ENCODE data around the gene DGCR2. TPM values are rescaled to one million over a fixed set of nuclear protein-coding genes. Genes with fewer than 3 reads are reported as not detected.
"Not testable (repeated sequence)": the region's sequence is repeated elsewhere in the genome, so short reads cannot be mapped to it uniquely, and the experiment has no call there.

The DGCR2 gene
- total RNA-seq, 1 experiment from 2014 or later: 42.9 TPM

GRCh38 chr22:19085233-19085718 lies 36.9 kb downstream of the DGCR2 start:
- ChIA-PET POLR2A (no interaction called here), RAD21 (ENCODE audit: low non-redundant PET in 1 of 2, low total read pairs in 2 of 2, uncharacterized antibody in 2 of 2, unreplicated experiment in 2 of 2) (no interaction called here), CTCF (interaction anchor here (1.1 kb wide), 1 partner anchor 12 kb away, joined by 4 read pairs; no protein-coding TSS in a partner anchor)
- Histone ChIP-seq H3K36me3 (ENCODE audit: control insufficient read depth in 1 of 2, insufficient read depth in 2 of 2, low read length in 2 of 2) (0 out of 4 replicates have a peak, but pooled peaks cover 0 to 5% of the 10 kb centered on the region in 2 experiments), H3K4me1 (ENCODE audit: control insufficient read depth in 1 of 2, insufficient read depth in 2 of 2, low read length in 2 of 2) (peaks cover 27 to 31% of the 10 kb centered on the region in 2 experiments), H3K9ac (ENCODE audit: low read length) (peak overlapping the region; percentile 34), H3K79me2 (ENCODE audit: insufficient read depth, low read length) (peaks cover 8% of the 10 kb centered on the region), H3K27me3 (ENCODE audit: insufficient read depth, low read length) (no peaks in the 10 kb centered on the region), H3K9me3 (ENCODE audit: control insufficient read depth in 1 of 2, insufficient read depth in 1 of 2, low read depth in 1 of 2, low read length in 2 of 2) (no peaks in the 10 kb centered on the region), H3K4me3 (replicated peaks in 1 of 2; ENCODE audit: low read depth in 1 of 2, low read length in 2 of 2) (peak overlapping the region in 1 of 2 experiments; percentile 31; a peak in 1 of 4 replicates), H3K27ac (ENCODE audit: low read depth, low read length) (peak overlapping the region; percentile 87; the same call in 1 of the 2 replicates), H4K20me1 (ENCODE audit: insufficient read depth) (peaks cover 3% of the 10 kb centered on the region; the same call in 1 of the 2 replicates), H3K4me2 (ENCODE audit: low read length) (peak overlapping the region; percentile 79), H2AFZ (ENCODE audit: low read depth, low read length, poor library complexity, severe bottlenecking) (no peak overlapping the region), H3K9me2 (ENCODE audit: insufficient read depth) (no peaks in the 10 kb centered on the region)
- DNase-seq (ENCODE audit: low read depth, low spot score) (no peak), ATAC-seq (peak; percentile 80)
- no TSS peak for BruUV-seq (replicated peaks)
- intact Hi-C loops (cut with micrococcal nuclease): no loop called here
- TF ChIP-seq RAD21 (IDR thresholded peaks at IDR 0.05; ENCODE audit: low read depth) (peak; percentile 43), CEBPB (IDR thresholded peaks at IDR 0.05; ENCODE audit: low read depth) (no peak), ZNF274 (IDR thresholded peaks at IDR 0.05; ENCODE audit: low read depth, low read length) (no peak), POLR2A (IDR thresholded peaks at IDR 0.05; ENCODE audit: borderline replicate concordance, extremely low read depth, insufficient read depth, insufficient read length) (no peak), CTCF (IDR thresholded peaks at IDR 0.05 in 2 of 3, conservative IDR thresholded peaks at IDR 0.05 in 1 of 3; ENCODE audit: borderline replicate concordance in 1 of 3, insufficient read depth in 1 of 3, low read depth in 2 of 3, low read length in 2 of 3) (peak; percentile 20 to 61 (median 58); a peak in 4 of 6 replicates)
- TF ChIP-seq, protein P1, sequence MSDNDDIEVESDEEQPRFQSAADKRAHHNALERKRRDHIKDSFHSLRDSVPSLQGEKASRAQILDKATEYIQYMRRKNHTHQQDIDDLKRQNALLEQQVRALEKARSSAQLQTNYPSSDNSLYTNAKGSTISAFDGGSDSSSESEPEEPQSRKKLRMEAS (IDR thresholded peaks at IDR 0.05): no peak

- DNase-seq (ENCODE audit: low read depth, low spot score); RAD21 ChIA-PET (ENCODE audit: low non-redundant PET in 1 of 2, low total read pairs in 2 of 2, uncharacterized antibody in 2 of 2, unreplicated experiment in 2 of 2); H3K9me2 ChIP-seq (ENCODE audit: insufficient read depth); H3K9me3 ChIP-seq (ENCODE audit: control insufficient read depth in 1 of 2, insufficient read depth in 1 of 2, low read depth in 1 of 2, low read length in 2 of 2); H3K36me3 ChIP-seq (ENCODE audit: control insufficient read depth in 1 of 2, insufficient read depth in 2 of 2, low read length in 2 of 2); H3K4me2 ChIP-seq (ENCODE audit: low read length); H3K27me3 ChIP-seq (ENCODE audit: insufficient read depth, low read length); H3K9ac ChIP-seq (ENCODE audit: low read length); H4K20me1 ChIP-seq (ENCODE audit: insufficient read depth); ATAC-seq; H3K79me2 ChIP-seq (ENCODE audit: insufficient read depth, low read length); H2AFZ ChIP-seq (ENCODE audit: low read depth, low read length, poor library complexity, severe bottlenecking); intact Hi-C loops (cut with micrococcal nuclease); POLR2A ChIA-PET; H3K27ac ChIP-seq (ENCODE audit: low read depth, low read length); H3K4me3 ChIP-seq (replicated peaks in 1 of 2; ENCODE audit: low read depth in 1 of 2, low read length in 2 of 2); BruUV-seq (replicated peaks): not testable (repeated sequence)
- CTCF ChIA-PET: interaction anchor here (1.1 kb wide), 1 partner anchor 11 kb away, joined by 4 read pairs; no protein-coding TSS in a partner anchor
- H3K4me1 ChIP-seq (ENCODE audit: control insufficient read depth in 1 of 2, insufficient read depth in 2 of 2, low read length in 2 of 2): peaks cover 27 to 31% of the 10 kb centered on the region in 2 experiments
These were observed 37.6 kb downstream of the DGCR2 start for GRCh38 chr22:19084586-19084985.

DNA sequence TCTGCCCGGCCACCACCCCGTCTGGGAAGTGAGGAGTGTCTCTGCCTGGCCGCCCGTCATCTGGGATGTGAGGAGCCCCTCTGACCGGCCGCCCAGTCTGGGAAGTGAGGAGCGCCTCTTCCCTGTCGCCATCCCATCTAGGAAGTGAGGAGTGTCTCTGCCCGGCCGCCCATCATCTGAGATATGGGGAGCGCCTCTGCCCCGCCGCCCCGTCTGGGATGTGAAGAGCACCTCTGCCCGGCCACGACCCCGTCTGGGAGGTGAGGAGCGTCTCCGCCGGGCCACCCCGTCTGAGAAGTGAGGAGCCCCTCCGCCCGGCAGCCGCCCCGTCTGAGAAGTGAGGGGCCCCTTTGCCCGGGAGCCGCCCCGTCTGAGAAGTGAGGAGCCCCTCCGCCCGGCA lies 38.1 kb downstream of the DGCR2 start:
- H4K20me1 ChIP-seq (ENCODE audit: insufficient read depth); H3K4me2 ChIP-seq (ENCODE audit: low read length); H3K9ac ChIP-seq (ENCODE audit: low read length); intact Hi-C loops (cut with micrococcal nuclease); H3K36me3 ChIP-seq (ENCODE audit: control insufficient read depth in 1 of 2, insufficient read depth in 2 of 2, low read length in 2 of 2); H3K27me3 ChIP-seq (ENCODE audit: insufficient read depth, low read length); H3K9me2 ChIP-seq (ENCODE audit: insufficient read depth); H3K27ac ChIP-seq (ENCODE audit: low read depth, low read length); POLR2A ChIA-PET; CTCF ChIA-PET; DNase-seq (ENCODE audit: low read depth, low spot score); RAD21 ChIA-PET (ENCODE audit: low non-redundant PET in 1 of 2, low total read pairs in 2 of 2, uncharacterized antibody in 2 of 2, unreplicated experiment in 2 of 2); H3K79me2 ChIP-seq (ENCODE audit: insufficient read depth, low read length); H2AFZ ChIP-seq (ENCODE audit: low read depth, low read length, poor library complexity, severe bottlenecking); BruUV-seq (replicated peaks); H3K9me3 ChIP-seq (ENCODE audit: control insufficient read depth in 1 of 2, insufficient read depth in 1 of 2, low read depth in 1 of 2, low read length in 2 of 2); H3K4me3 ChIP-seq (replicated peaks in 1 of 2; ENCODE audit: low read depth in 1 of 2, low read length in 2 of 2); ATAC-seq: not testable (repeated sequence)
- peaks cover 27 to 31% of the 10 kb centered on the region in 2 experiments for H3K4me1 ChIP-seq (ENCODE audit: control insufficient read depth in 1 of 2, insufficient read depth in 2 of 2, low read length in 2 of 2)
